GM13976 (cell line): ENCODE data around the gene IL17RE.
"Not testable (repeated sequence)": the region's sequence is repeated elsewhere in the genome, so short reads cannot be mapped to it uniquely, and the experiment has no call there.

Source experiments
- DNase-seq: peaks from one replicate; pipeline ENCODE4 v3.0.0; 2012; ENCODE audit warnings: low spot score
- CTCF ChIP-seq: IDR thresholded peaks from 2 replicates; pipeline ENCODE4 v1.5.1; 2012; ENCODE audit warnings: borderline replicate concordance, mild to moderate bottlenecking; ENCODE audit not compliant: insufficient read depth; ENCODE audit errors: extremely low read depth, missing control alignments, control extremely low read depth
- in situ Hi-C: fragments of 300-500 bp; cut with MboI; formaldehyde crosslinking; loops from one replicate; pipeline ENCODE4 v1.12.0; 2022; ENCODE audit warnings: low sequenced_read_pairs, mixed read lengths, inconsistent platforms; ENCODE audit not compliant: unreplicated experiment

The IL17RE gene

GRCh38 chr3:9891072-9891622 lies 11.5 kb upstream of the IL17RE start:
- no peak for TF ChIP-seq CTCF
- no peak for DNase-seq
- in situ Hi-C loops: no loop called here

- no peak for DNase-seq
- no peak for TF ChIP-seq CTCF
- in situ Hi-C loops: no loop called here
Measured at GRCh38 chr3:9893739-9894138, 8.9 kb upstream of the IL17RE start.

GRCh38 chr3:9895715-9896114 lies 6.9 kb upstream of the IL17RE start:
- in situ Hi-C loops, DNase-seq: not testable (repeated sequence)

GRCh38 chr3:9896755-9897407 lies 5.8 kb upstream of the IL17RE start:
- in situ Hi-C loops, DNase-seq: not testable (repeated sequence)

GRCh38 chr3:9897408-9898372 lies 5.0 kb upstream of the IL17RE start:
- no peak for DNase-seq
- in situ Hi-C loops: no loop called here
- no peak for TF ChIP-seq CTCF

- no peak for DNase-seq
- in situ Hi-C loops: no loop called here
- no peak for TF ChIP-seq CTCF
Measured at GRCh38 chr3:9898467-9899241, 4.0 kb upstream of the IL17RE start.

GRCh38 chr3:9899289-9899791 lies 3.3 kb upstream of the IL17RE start:
- TF ChIP-seq CTCF: no peak
- in situ Hi-C loops: no loop called here
- no peak for DNase-seq

GRCh38 chr3:9900965-9901415 lies 1.7 kb upstream of the IL17RE start:
- in situ Hi-C loops, DNase-seq: not testable (repeated sequence)
